T-helper 2 cell treated with Interferon-gamma antibody and Interleukin-4, amounts not matched to agents 5 μg/mL and 100 μg/mL, for 36 hours (primary cell): ENCODE measurements around the gene FAM222A.

Experiments
- DNase-seq: peaks from one replicate; pipeline ENCODE4 v3.0.0; 2021; ENCODE audit warnings: low spot score
- H3K27ac Mint-ChIP-seq: one replicate; pipeline ENCODE4 v1.8.0; 2021; ENCODE audit warnings: mild to moderate bottlenecking, mixed read lengths
- H3K27me3 Mint-ChIP-seq: one replicate; pipeline ENCODE4 v1.8.0; 2021; ENCODE audit warnings: low read depth, mixed read lengths
- H3K36me3 Mint-ChIP-seq: one replicate; pipeline ENCODE4 v1.8.0; 2021; ENCODE audit warnings: low read depth, mixed read lengths
- H3K4me1 Mint-ChIP-seq: one replicate; pipeline ENCODE4 v1.8.0; 2021; ENCODE audit warnings: low read depth, mixed read lengths
- H3K4me3 Mint-ChIP-seq: one replicate; pipeline ENCODE4 v1.8.0; 2022; ENCODE audit warnings: mild to moderate bottlenecking, moderate library complexity, mixed read lengths
- H3K9me3 Mint-ChIP-seq: one replicate; pipeline ENCODE4 v1.8.0; 2021; ENCODE audit warnings: mixed read lengths

Gene FAM222A

DNA sequence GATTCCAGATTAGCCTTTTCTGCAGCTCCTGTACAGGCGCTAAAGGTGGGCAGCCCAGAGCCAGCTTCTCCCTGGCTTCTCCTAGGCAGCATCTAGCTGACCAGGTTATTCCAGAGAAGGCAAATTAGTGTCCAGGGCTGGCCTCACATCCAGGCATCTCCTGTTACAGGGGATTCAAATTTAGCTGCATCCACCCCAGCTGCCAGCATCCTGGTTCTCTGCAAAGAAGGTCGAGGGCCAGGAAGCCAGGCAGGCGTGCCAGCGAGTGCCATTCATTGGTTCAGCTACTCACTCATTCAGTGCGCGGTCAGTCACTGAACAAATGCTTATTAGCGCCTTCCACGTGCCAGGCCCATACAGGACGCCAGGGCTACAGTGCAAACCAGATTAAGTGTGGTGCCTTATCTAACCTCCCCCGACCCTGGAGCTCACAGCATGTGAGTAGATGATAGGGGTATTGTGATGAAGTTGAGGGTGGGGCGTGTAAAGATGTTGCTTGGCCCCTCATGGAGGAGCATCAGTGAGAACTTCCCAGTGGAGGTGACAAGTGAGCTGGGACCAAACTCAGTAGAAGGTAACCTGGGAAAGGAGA, 15.7 kb upstream of the FAM222A start:
- Mint-ChIP-seq H3K9me3 (no peaks in the 10 kb centered on the region), H3K27me3 (peaks cover 3% of the 10 kb centered on the region)

DNA sequence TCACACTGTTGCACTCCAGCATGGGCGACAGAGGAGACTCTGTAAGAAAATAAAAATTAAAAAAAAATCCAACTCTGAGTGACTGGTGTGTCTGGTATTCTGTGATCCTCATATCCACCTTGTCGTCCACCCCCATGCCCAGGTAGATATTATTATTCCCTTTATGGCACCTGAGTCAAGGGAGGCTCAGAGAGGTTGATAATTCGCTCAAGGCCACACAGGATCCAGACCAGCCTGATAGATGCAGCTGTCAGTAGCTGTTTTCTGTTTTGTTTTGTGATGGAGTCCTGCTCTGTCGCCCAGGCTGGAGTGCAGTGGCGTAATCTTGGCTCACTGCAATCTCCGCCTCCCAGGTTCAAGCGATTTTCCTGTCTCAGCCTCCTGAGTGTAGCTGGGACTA, 14.8 kb upstream of the FAM222A start:
- Mint-ChIP-seq H3K36me3 (no peaks in the 10 kb centered on the region), H3K27ac (no peak overlapping the region), H3K27me3 (no peaks in the 10 kb centered on the region), H3K4me1 (no peaks in the 10 kb centered on the region), H3K4me3 (no peak overlapping the region), H3K9me3 (no peaks in the 10 kb centered on the region)
- no peak for DNase-seq

More for the DNA sequence above, 15.7 kb upstream of the FAM222A start:
- Mint-ChIP-seq H3K4me3 (no peak overlapping the region), H3K4me1 (no peaks in the 10 kb centered on the region), H3K27ac (no peak overlapping the region), H3K36me3 (no peaks in the 10 kb centered on the region)
- DNase-seq = no peak

DNA sequence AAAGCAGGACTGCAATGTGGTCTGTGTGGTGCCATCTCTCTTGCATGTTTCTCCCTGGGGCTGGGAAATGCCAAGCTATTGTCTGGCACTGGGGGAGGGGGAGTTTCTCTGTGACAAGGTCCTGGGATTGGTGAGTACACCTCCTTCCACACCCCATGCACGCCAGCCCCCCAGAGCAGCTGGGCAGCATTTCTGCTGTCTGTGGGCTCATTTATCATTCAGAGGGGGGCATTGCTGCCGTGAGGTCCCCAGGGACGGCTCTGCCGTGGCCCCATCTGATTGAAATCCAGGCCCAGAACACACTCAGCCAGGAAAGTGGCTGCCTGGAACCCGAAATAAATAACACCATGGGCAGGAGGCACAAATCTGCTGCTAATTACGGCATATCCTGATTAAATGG, 12.6 kb upstream of the FAM222A start:
- Mint-ChIP-seq H3K9me3 (no peaks in the 10 kb centered on the region), H3K27ac (no peak overlapping the region), H3K4me1 (no peaks in the 10 kb centered on the region), H3K36me3 (no peaks in the 10 kb centered on the region), H3K27me3 (peaks cover 7% of the 10 kb centered on the region), H3K4me3 (no peak overlapping the region)
- no peak for DNase-seq

DNA sequence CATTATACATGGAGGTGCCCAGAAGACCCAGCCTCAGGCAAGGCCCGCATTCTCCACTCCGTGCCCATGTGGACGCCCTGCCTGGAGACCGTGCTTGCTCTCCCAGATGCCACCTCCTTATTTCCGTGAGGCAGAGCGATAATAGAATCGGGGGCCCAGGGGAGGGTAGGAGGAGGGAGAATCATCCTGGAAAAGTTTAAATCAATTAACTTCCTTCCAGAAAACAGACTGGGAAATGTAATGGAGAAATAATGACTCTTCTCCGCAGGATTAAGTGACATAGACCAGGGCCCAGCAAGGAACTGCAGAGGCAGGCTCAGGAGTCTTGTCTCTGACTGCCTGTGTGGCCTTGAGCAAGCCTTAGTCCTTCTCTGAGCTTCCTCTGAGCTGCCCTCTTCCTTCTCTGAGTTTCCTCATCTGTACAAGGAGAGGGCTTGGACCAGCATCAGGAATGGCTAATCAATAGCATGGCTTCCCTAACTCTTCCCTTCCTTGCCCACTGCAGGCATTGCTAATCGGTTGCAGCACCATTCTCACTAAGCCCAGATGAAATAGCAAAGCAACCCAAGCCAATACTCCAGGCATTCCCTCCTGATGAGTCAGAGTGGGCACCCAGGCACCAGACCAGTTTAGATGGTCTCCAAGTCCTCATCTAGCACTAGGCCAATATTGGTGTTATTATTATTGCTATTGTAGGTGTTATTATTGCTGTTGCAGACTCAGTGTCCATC, 11.3 kb upstream of the FAM222A start:
- H3K27ac Mint-ChIP-seq = no peak overlapping the region
- H3K27me3 Mint-ChIP-seq = peaks cover 7% of the 10 kb centered on the region
- H3K4me1 Mint-ChIP-seq = no peaks in the 10 kb centered on the region

DNA sequence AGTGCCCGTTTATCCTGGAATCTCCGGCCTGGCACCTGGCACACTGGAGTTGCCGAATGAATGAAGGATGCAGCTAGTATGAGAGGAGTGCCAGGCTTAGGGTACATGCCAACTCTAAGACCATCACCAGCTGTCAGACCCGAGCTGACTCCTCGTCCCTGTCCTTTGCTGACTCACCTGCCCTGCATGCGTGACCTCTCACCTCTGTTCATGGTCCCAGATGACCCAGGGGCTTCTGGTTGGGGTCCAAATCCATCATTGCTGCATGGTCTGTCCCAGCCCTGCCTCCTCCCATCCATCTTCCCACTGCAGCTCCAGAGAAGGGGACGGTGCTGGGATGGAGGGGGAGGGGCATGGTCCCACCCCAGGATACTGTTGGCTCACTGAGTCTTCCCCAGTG, 9.9 kb upstream of the FAM222A start:
- Mint-ChIP-seq H3K4me3 (no peak overlapping the region), H3K27me3 (peaks cover 7% of the 10 kb centered on the region)

More for the DNA sequence above, 11.3 kb upstream of the FAM222A start:
- Mint-ChIP-seq H3K4me3 (no peak overlapping the region), H3K9me3 (no peaks in the 10 kb centered on the region), H3K36me3 (no peaks in the 10 kb centered on the region)
- DNase-seq = no peak

DNA sequence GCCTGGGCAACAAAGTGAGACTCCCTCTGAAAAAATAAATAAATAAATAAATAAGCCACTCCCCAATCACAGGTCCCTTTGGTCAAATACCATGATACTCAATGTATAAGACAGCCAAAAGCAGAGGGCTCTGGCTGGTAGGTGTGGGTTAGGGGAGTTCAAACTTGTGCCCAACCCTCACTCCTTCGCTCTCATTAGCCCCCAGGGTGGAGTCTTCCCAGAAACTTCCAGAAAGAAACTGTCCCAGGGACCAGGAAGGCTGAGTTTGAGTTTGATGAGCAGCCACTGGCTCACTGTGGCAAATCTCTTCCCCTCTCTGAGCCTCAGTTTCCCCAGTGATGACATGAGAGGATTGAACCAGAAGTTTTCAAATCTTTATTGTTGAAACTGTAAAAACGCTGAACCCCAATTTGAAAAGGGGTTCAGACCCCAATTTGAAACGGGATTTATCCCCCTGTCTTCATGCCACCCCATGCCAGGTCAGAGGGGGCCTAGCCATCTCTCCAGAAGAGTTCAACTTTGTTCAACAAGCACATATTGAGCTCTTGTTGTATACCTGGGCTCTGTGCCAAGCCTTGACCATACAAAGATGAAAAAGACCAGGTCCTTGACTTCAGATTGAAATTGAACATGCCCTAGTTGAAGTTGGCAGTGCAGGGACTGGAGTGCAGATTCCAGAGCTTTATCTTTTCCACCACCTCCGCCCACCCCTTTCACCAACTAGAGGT, 9.1 kb upstream of the FAM222A start:
- no peak for DNase-seq
- Mint-ChIP-seq H3K27me3 (peaks cover 7% of the 10 kb centered on the region), H3K27ac (no peak overlapping the region), H3K4me3 (no peak overlapping the region), H3K9me3 (no peaks in the 10 kb centered on the region), H3K4me1 (no peaks in the 10 kb centered on the region), H3K36me3 (no peaks in the 10 kb centered on the region)

More for the DNA sequence above, 9.9 kb upstream of the FAM222A start:
- H3K36me3 Mint-ChIP-seq = no peaks in the 10 kb centered on the region
- H3K9me3 Mint-ChIP-seq = no peaks in the 10 kb centered on the region
- DNase-seq = no peak
- no peaks in the 10 kb centered on the region for H3K4me1 Mint-ChIP-seq
- no peak overlapping the region for H3K27ac Mint-ChIP-seq

DNA sequence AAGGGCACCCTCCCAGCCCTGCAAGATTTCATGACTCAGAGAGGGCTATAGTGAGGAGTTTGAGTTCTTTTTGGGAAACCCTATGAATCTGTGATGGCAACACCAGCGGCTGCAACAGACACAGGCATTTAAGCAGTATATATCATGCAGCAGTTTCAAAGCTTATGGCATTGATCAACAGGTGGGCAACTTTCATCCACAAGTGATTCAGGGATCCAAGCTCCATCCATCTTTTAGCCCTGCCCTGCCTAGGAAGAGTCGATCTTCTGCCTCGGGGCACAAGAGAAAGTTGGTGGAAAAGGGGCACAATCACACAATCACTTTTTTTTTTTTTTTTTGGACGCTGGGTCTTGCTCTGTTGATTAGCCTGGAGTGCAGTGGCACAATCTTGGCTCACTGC, 8.3 kb upstream of the FAM222A start:
- no peaks in the 10 kb centered on the region for H3K36me3 Mint-ChIP-seq
- no peak overlapping the region for H3K4me3 Mint-ChIP-seq
- no peaks in the 10 kb centered on the region for H3K4me1 Mint-ChIP-seq
- DNase-seq = no peak
- peaks cover 10% of the 10 kb centered on the region for H3K27me3 Mint-ChIP-seq
- H3K9me3 Mint-ChIP-seq = no peaks in the 10 kb centered on the region
- H3K27ac Mint-ChIP-seq = no peak overlapping the region

DNA sequence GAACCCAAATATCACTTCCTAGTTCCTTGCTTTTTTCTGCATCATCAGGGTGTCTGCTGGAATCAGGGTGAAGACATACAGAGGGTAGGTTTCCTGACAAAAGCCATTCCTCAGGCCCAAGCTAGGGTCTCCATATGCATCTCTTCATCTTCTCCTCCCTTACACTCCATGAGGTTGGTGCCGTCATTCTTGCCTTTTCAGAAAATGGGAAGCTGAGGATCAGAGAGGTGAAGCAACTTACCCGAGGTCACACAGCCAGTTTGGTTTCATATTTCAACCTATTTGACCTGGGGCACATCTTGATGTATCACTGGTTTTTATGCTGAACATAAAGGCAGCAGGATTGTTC, 7.3 kb upstream of the FAM222A start:
- Mint-ChIP-seq H3K27ac (no peak overlapping the region), H3K4me1 (no peaks in the 10 kb centered on the region), H3K4me3 (no peak overlapping the region), H3K36me3 (no peaks in the 10 kb centered on the region), H3K27me3 (peaks cover 19% of the 10 kb centered on the region), H3K9me3 (no peaks in the 10 kb centered on the region)
- no peak for DNase-seq

DNA sequence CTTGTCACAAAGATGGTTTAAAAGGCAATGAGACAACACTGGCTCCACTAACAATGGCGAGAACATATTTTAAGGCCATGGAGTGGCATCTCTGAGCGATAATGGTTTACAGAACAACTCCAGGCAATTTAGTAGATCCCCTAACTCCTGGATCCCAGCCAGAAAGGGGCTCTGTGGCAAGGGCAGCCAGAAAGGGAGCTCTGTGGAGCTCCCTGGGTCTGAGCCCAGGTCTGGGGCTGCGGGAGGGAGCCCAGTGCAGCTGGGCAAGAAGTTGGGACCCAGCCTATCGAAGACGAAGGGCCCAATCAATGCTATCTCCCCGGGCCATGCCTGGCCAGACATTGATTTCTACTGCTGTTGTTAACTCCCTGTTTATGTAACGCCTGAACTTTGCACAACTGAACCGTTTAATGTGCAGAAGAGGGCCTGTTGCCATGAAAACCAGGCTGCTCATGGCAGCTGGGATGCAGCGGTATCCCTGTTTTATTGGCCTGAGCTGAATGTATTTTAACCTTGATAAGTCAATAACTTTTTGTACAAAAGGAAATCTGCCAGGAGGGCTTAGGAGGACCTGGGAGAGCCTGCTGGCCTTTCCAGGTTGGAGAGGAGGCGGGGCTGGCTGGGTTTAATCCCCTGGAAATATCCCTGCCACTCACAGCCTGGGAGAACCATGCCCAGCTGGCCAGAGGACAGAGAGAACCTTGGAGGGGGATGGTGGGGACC, 6.7 kb upstream of the FAM222A start:
- no peaks in the 10 kb centered on the region for H3K36me3 Mint-ChIP-seq
- no peaks in the 10 kb centered on the region for H3K4me1 Mint-ChIP-seq
- no peak overlapping the region for H3K27ac Mint-ChIP-seq
- DNase-seq = no peak
- H3K27me3 Mint-ChIP-seq = peaks cover 24% of the 10 kb centered on the region
- no peak overlapping the region for H3K4me3 Mint-ChIP-seq
- H3K9me3 Mint-ChIP-seq = no peaks in the 10 kb centered on the region

DNA sequence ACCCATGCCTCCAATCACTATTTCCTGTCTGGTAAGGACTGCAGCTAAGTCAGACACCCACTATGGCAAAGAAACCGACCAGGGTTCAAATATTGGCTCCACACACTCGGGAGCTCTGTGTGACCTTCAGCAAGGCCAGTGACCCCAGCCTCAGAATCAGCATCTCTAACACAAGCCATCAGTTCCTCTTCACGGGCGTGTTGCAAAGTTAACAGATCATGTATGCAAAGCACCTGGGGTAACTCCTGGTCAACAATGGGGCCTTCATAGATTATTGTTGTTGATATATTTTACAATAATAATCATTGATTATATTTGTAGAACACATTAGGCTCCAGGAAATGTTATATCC, 6.2 kb upstream of the FAM222A start:
- H3K36me3 Mint-ChIP-seq = no peaks in the 10 kb centered on the region
- H3K27me3 Mint-ChIP-seq = peaks cover 27% of the 10 kb centered on the region
- H3K9me3 Mint-ChIP-seq = no peaks in the 10 kb centered on the region
- no peak overlapping the region for H3K4me3 Mint-ChIP-seq
- H3K27ac Mint-ChIP-seq = no peak overlapping the region
- H3K4me1 Mint-ChIP-seq = no peaks in the 10 kb centered on the region
- DNase-seq = no peak

DNA sequence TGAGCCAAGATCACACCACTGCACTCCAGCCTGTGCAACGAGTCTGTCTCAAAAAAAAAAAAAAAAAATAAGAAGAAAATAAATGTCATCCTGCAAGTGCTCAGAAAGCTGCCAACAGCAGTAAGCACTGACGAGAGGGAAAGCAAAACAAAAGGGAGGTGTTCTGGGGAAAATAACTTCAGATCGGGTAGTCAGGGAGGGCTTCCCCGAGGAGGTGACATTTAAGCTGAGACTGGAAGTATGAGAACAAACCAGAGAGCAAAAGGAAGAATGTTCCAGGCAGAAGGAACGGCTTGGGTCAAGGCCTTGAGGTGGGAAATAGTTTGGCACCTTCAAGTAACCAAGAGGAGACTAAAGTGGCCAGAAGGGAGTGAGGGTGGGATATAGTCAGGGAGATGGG, 4.7 kb upstream of the FAM222A start:
- H3K9me3 Mint-ChIP-seq = no peaks in the 10 kb centered on the region
- no peak for DNase-seq
- no peak overlapping the region for H3K27ac Mint-ChIP-seq
- no peak overlapping the region for H3K4me3 Mint-ChIP-seq
- no peaks in the 10 kb centered on the region for H3K36me3 Mint-ChIP-seq
- H3K4me1 Mint-ChIP-seq = peaks cover 5% of the 10 kb centered on the region
- peaks cover 33% of the 10 kb centered on the region for H3K27me3 Mint-ChIP-seq

DNA sequence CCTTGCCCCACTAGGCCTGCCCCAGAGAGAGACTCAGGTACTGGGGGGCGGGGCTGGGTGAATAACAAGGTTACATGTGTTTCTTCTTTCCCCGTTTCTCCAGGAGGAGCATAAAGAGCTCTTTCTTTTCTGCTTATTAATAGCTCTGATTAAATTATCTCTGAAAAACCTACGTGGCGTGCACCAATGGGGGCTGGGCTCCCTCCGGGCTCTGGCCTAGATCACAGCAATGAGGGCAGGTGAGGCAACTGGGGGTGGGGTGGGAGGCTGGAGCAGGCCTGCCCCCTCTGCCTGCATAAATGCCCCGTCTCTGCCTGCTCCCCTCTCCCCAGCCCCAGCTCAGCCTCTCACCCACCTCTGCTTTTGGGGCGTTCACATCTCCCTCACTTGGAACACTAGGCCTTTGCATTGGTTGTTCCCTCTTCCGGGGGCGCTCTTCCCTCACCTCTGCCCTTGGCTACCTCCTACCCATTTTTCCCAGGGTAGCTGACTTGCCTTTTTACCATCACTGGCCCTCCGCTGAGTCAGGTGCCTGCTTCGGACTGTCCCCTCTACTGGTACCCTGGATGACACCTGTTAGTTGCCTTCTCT, 4.1 kb upstream of the FAM222A start:
- H3K27ac Mint-ChIP-seq = no peak overlapping the region
- no peaks in the 10 kb centered on the region for H3K36me3 Mint-ChIP-seq
- no peaks in the 10 kb centered on the region for H3K9me3 Mint-ChIP-seq
- no peak overlapping the region for H3K4me3 Mint-ChIP-seq
- no peak for DNase-seq
- peaks cover 33% of the 10 kb centered on the region for H3K27me3 Mint-ChIP-seq
- peaks cover 5% of the 10 kb centered on the region for H3K4me1 Mint-ChIP-seq

DNA sequence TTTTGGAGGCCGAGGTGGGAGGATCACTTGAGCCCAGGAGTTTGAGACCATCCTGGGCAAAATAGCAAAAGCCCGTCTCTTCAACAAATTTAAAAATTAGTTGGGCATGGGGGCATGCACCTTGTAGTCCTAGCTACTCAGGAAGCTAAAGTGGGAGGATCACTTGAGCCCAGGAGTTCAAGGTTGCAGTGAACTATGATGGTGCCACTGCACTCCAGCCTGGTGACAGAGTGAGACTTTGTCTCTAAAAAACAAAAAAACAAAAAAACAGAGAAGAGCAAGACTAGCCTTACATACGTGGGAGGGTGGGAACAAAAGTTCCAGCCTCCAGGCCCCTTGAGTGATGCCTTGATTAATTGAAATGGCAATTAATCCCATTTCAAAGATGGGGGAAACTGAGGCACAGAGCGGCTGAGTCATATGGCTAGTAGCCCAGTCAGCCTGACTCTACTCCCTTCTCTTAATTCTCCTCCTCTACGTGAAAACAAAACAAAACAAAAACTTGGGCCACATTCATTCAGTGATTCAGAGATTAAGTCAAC, 3.3 kb upstream of the FAM222A start:
- H3K4me1 Mint-ChIP-seq = peaks cover 5% of the 10 kb centered on the region
- H3K36me3 Mint-ChIP-seq = no peaks in the 10 kb centered on the region
- DNase-seq = no peak
- no peaks in the 10 kb centered on the region for H3K9me3 Mint-ChIP-seq
- no peak overlapping the region for H3K27ac Mint-ChIP-seq
- H3K4me3 Mint-ChIP-seq = no peak overlapping the region
- H3K27me3 Mint-ChIP-seq = peaks cover 34% of the 10 kb centered on the region
